Left lobe of liver (tissue), 2 donors: ENCODE data around the gene RAB4A. TPM values are rescaled to one million over a fixed set of nuclear protein-coding genes. Genes with fewer than 3 reads are reported as not detected.

ENCODE experiments used
- ATAC-seq: fragments of 200-7000 bp; cut with Tn5 transposase; one replicate; pipeline ENCODE4 v1.9.1; 2020; ENCODE audit warnings: mild to moderate bottlenecking, moderate library complexity
- DNase-seq: peaks from one replicate; pipeline ENCODE4 v3.0.0-alpha.2; 2020; ENCODE audit warnings: low spot score
- total RNA-seq: library from RNA; stranded (reverse); gene quantifications from one replicate; pipeline ENCODE4 v1.2.1, GENCODE V29; 2021
- donor health status: DM: no; HTN: no; CAD: no; lungs with moderate emphysema.
- donor health status: DM: no; HTN: yes; CAD: no.

RAB4A gene
- total RNA-seq, 1 donor from 2014 or later = 63.7 TPM

- DNase-seq (no peak), ATAC-seq (no peak)
Observed at GRCh38 chr1:229243638-229244037, 27.3 kb upstream of the RAB4A start.

- no peak for DNase-seq
- ATAC-seq = no peak
Observed at GRCh38 chr1:229244091-229244490, 26.8 kb upstream of the RAB4A start.

- no peak for ATAC-seq
- no peak for DNase-seq
Observed at GRCh38 chr1:229247871-229248270, 23.0 kb upstream of the RAB4A start.

DNA sequence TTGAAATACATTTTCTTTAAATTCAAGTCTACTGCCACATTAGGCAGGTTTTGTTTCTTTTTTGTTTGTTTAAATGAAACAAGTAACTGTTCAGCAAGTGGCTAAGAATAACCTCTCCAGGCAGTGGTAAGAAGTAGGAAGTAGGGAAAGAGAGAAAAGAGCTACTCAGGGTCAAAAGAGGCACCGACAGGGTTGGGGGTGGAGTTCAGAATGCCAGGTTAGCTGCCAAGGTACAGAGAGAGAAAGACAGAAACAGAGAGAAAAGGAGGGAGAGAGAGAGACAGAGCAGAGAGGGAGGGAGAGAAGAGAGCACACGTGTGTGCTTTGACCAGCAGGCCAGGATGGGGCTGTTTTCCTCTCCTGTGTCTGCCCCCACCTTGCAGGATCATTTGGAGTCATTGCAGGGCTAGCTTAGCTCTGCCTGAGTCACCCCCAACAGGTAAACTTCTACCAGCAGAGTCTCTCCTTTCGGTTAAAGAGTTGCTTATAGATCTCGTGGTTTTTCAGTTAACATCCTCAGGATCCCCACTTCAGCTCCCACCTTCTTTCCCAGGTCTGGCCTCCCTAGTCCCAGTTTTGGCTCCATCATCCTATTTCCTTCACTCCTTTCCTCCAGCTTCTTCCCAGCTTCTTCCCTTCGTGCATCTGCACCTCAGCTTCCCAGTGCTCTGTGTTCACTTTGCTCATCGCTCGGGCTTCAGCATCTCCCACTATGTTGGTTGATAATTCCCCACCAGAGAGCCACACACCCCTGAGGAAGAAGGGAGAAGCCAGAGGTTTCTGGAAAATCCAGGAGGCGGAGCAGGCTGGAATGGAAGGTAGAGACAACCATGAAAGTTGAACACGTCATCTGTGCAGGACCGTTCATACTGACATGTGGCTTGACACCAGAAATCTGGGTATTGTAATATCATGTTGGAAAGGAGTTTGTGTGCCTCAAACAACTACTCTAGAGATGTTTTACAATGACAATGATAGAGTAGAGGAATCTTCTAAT lies 21.8 kb upstream of the RAB4A start:
- peak; percentile 79 for ATAC-seq

DNA sequence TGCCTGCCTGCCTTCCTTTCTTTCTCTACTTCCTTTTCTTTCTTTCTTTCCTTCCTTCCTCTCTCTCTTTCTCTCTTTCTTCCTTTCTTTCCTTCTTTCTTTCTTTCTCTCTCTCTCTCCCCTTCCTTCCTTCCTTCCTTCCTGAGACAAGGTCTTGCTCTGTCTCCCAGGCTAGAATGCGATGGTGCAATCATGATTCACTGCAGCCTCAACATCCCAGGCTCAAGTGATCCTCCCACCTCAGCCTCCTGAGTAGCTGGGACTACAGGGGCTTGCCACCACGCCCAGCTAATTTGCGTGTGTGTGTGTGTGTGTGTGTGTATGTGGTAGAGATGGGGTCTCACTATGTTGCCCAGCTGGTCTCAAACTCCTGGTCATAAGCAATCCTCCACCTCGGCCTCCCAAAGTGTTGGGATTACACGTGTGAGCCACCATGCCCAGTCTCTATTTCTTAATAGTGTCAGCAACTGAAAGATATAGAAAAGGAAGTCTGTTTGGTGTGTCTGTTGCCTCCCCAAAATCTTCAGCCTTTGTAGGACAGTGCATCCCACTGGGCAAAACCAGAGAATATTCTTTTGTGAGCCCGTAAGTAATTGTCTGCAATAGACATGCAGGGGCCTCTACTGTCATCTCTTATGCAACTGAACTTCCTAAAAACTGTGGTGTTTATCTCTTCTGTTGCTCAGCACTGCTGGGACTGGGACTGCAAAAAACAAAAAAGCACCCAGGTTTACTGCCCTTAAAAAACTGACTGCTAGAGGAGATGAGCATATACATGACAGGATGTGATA lies 20.9 kb upstream of the RAB4A start:
- no peak for DNase-seq
- ATAC-seq = peak; percentile 14

More for the DNA sequence above, 21.8 kb upstream of the RAB4A start:
- DNase-seq = no peak

- ATAC-seq = no peak
- DNase-seq = no peak
Observed at GRCh38 chr1:229251185-229251584, 19.7 kb upstream of the RAB4A start.

DNA sequence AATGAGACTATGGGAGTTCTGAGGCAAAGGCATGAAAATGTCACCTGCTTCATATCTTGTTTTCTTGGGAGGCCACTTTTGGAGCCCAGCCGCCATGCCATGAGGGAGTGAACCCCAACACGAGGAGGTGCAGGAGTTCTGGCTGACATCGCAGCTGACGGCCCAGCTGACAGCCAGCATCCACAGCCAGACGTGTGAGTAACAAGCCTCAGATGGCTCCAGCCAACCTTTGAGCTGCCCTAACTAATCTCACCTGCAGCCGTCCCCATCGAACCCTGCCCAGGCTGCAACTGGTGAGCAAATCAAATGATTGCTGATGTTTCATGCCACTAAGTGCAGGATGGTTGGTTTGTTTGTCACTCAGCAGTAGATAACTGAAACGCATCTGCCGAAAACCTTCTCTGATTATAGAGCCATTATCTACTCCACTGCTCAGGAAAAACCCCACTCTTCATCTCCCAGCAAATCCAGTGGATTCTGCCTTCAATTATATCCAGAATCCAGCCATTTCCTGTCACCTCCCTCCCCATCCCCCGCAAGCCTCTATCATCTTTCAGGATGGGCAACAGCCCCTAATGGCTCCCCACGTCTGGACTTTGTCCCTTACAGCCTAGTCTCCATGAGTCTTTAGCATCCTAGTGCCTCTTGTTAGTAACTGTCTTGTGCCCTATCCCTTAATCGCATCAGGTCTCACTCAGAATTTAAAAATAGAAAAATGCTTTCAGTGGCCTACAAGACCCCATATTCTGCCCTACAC lies 18.5 kb upstream of the RAB4A start:
- DNase-seq (no peak), ATAC-seq (no peak)

DNA sequence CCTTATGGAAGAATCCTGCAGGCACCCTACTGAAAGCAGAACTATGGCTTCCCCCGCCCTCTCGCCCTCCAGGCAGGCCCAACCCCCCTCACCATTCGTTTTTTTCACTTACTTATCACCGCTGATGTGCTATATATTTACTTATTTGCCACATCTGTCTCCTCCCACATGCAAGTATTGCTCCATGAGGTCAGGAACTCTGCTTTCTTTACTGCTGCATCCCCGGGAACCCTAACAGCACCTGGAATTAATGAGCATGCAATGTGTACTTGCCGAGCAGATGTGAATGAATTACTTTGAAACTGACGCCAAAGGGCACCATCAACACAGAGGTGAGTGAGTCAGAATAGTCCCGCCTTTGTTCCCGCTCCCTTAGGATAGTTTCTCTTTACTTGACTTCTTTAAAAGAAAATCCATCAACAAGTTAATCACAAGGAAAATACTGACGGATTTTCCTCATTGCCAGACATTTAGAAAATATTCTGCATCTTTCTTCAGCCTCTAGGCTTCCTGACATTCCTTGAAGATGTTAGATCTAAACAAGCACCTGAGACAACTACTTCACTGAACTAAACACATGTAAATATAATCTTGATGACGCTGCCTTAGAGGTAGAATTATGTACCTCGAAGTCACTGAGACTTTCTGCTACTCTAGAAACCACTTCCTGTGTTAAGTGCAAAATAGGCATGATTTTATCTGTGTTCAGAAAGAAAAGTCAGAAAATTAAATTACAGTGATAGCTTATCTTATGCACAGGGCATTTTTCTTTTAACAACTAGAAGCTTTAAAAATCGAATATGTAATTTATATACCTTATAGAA lies 17.5 kb upstream of the RAB4A start:
- no peak for ATAC-seq

DNA sequence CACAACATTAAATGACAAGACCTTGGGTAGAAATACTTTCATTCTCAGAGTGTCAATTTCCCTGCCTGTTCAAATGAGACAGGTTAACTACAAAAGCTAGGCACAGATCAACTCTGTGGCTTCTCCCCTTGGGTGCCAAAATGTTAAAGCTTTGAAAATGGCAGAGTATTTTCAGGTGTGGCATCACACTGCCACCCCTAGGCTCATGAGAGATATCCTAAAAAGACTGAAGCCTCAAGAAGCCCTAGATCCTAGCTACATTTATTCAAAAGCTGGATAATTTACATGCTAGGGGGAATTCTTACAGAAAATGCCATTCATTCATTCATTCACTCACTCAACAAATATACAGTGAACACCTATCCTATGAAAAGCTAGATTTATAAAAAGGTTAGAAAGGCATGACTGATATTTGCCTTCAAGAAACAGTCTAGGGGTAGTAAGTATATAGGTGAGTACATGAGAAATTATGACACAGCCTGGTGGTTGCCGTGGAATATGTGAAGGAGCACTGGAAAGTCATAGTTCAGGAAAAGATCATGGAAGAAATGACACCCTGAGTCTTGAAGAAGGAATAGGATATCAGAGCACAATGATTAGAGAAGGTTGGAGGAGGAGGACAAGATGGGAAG lies 15.9 kb upstream of the RAB4A start:
- ATAC-seq (peak; percentile 82), DNase-seq (no peak)

More for the DNA sequence above, 17.5 kb upstream of the RAB4A start:
- no peak for DNase-seq

DNA sequence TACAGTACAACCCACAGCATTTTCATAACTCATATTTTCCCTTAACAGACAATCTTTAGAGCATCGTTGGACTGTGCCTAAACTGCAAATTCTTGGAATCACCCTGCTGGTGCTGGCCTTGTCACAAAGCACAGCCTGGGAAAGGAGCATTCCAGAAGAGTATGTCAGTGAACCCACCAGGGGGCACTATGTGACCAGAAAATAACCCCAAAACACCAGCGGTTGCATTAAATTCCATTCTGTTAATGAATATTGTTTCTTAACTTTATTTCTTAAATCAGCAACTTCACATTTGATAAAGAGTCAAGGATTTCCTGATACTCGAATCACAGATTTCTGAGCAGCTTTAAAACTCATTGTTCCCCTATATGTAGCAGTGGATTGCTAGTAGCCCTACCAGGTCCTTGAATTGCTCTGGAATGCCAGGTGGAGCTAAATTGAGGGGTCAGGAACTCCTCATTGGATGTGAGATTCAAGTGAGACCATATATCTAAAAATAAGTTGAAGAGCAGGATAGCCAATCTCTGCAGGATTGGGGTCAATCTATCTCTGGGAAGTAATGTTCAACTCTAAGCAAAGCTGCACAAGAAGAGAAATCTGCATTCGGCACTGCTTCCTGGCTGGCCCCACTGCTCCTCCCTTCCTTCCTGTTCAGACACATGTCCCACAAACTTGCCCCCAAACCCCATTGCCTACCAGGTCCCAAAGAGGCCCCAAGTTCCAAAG lies 12.7 kb upstream of the RAB4A start:
- DNase-seq (peak; percentile 63), ATAC-seq (peak; percentile 94)

- DNase-seq = no peak
- ATAC-seq = no peak
Observed at GRCh38 chr1:229258757-229259060, 12.2 kb upstream of the RAB4A start.

GRCh38 chr1:229260297-229260696 lies 10.6 kb upstream of the RAB4A start:
- no peak for ATAC-seq
- DNase-seq = no peak

DNA sequence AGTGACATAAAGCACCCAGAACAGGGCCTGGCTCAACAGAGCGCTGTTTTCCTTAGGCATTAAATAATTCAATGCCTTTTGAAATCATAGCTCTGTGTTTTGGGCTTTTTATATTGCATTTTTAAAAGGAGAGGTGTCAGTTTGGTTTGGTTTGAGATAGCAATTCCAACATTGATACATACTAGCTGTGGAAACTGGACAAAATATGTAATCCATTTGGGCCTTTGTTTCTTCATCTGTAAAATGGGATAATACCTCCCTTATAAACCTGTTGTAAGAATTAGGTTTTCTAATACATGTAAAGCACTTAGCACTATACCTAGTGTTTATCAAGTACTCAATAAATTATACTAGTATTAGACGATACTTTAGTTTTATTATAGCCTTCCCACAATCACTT lies 8.7 kb upstream of the RAB4A start:
- ATAC-seq (no peak), DNase-seq (no peak)

GRCh38 chr1:229263254-229263653 lies 7.7 kb upstream of the RAB4A start:
- ATAC-seq = no peak

DNA sequence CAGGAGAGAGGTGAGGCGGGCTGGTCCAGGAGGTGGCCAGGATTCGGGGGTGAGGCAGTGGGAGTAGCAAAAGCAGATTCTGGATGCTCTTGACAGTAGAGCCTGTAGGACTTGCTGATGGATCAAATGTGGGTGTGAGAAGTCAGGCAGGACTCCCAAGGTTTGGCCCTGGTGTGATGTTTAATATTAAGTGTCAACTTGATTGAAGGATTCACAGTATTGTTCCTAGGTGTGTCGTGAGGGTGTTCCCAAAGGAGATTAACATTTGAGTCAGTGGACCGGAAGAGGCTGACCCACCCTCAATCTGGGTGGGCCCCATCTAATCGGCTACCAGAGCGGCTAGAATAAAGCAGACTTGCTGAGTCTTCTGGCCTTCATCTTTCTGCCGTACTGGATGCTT lies 6.8 kb upstream of the RAB4A start:
- DNase-seq (no peak), ATAC-seq (no peak)

More at GRCh38 chr1:229263254-229263653, 7.7 kb upstream of the RAB4A start:
- no peak for DNase-seq

- no peak for DNase-seq
- no peak for ATAC-seq
Observed at GRCh38 chr1:229264487-229264886, 6.4 kb upstream of the RAB4A start.

- ATAC-seq (no peak), DNase-seq (no peak)
Observed at GRCh38 chr1:229266274-229266673, 4.6 kb upstream of the RAB4A start.

DNA sequence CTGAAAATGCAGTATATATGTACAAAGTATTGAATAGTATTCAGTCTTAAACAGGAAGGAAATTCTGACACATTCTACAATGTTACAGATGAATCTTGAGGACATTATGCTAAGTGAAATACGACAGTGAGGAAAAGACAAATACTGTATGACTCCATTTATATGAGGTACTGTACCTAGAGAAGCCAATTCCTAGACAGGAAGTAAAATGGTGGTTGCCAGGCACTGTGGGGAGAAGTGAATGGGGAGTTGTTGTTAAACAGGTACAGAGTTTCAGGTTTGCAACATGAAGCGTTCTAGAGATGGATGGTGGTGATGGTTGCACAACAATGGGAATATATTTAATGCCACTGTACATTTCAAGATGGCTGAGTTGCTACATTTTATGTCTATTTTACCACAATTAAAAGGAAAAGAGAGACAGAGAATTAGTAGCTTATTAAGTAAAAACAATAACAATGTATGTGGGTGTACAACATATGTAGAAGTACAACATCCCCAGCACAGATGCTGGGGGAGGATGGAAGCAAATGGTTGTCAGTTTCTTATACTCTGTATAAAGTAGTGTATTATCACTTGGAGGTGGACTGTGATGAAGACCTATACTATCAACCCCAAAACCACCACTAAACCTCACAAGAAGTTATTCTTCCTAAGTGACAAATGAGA lies 3.9 kb upstream of the RAB4A start:
- DNase-seq (no peak), ATAC-seq (no peak)

DNA sequence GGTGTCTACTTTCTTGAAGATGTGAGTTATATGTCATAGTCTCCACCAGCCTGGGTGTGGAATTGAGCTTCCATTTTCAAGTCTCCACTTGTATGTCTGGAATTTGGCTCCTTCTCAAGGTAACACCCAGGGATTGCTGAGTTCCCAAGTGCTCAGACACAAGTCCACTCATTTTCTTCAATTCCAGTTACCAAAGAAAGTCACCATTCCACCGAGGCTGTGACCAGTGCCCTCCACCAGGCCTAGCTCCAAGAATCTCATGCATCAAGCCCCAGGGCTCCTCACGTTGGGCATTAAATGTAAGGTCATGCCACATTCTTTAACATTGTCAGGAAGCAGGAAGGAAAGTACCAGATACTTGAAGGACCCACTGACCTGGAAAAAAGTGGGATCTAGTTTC lies 2.4 kb upstream of the RAB4A start:
- DNase-seq = no peak
- ATAC-seq = no peak
